ENCODE measurements around the gene NECTIN1.

NECTIN1 gene

GRCh38 chr11:119755356-119756071 lies 26.5 kb upstream of the NECTIN1 start:
- no peak for DNase-seq

- DNase-seq: no peak
These were observed 25.8 kb upstream of the NECTIN1 start for GRCh38 chr11:119754656-119755355.

GRCh38 chr11:119754199-119754598 lies 25.2 kb upstream of the NECTIN1 start:
- DNase-seq: no peak

GRCh38 chr11:119752946-119753345 lies 23.9 kb upstream of the NECTIN1 start:
- peak in 1 of 56 donors; percentile 5 for DNase-seq

- DNase-seq: no peak
These were observed 23.4 kb upstream of the NECTIN1 start for GRCh38 chr11:119752345-119752871.

- DNase-seq: no peak
These were observed 21.1 kb upstream of the NECTIN1 start for GRCh38 chr11:119750056-119750455.

- no peak for DNase-seq
These were observed 20.1 kb upstream of the NECTIN1 start for GRCh38 chr11:119749006-119749565.

GRCh38 chr11:119747868-119748660 lies 19.1 kb upstream of the NECTIN1 start:
- DNase-seq: no peak

- peak in 4 of 56 donors; percentile 22 to 34 (median 30) for DNase-seq
These were observed 17.0 kb upstream of the NECTIN1 start for GRCh38 chr11:119745776-119746535.

GRCh38 chr11:119745112-119745511 lies 16.1 kb upstream of the NECTIN1 start:
- DNase-seq: no peak

GRCh38 chr11:119744577-119744976 lies 15.6 kb upstream of the NECTIN1 start:
- no peak for DNase-seq

GRCh38 chr11:119743006-119743405 lies 14.0 kb upstream of the NECTIN1 start:
- DNase-seq: no peak

- DNase-seq: peak in 14 of 56 donors; percentile 18 to 64 (median 34)
These were observed 13.4 kb upstream of the NECTIN1 start for GRCh38 chr11:119742263-119742861.

- peak in 43 of 56 donors; percentile 20 to 79 (median 60) for DNase-seq
These were observed 12.6 kb upstream of the NECTIN1 start for GRCh38 chr11:119741369-119742262.

GRCh38 chr11:119739975-119740374 lies 11.0 kb upstream of the NECTIN1 start:
- DNase-seq: no peak

- no peak for DNase-seq
These were observed 10.2 kb upstream of the NECTIN1 start for GRCh38 chr11:119739021-119739703.

- no peak for DNase-seq
These were observed 9.0 kb upstream of the NECTIN1 start for GRCh38 chr11:119738059-119738439.

- DNase-seq: no peak
These were observed 8.5 kb upstream of the NECTIN1 start for GRCh38 chr11:119737366-119738058.
